Measurements from ENCODE around the gene CAPN3.

GRCh38 chr15:42395838-42396237 lies 36.5 kb downstream of the CAPN3 start:
- TF ChIP-seq POLR2A (IDR thresholded peaks at IDR 0.05; ENCODE audit: low read length) (no peak), GATA1 (IDR thresholded peaks at IDR 0.05; ENCODE audit: low read depth, low read length) (no peak)
